ENCODE data around the gene NEDD4.
"Not testable (repeated sequence)": the region's sequence is repeated elsewhere in the genome, so short reads cannot be mapped to it uniquely, and the experiment has no call there.

The NEDD4 gene

GRCh38 chr15:55821740-55822139 lies 171.7 kb downstream of the NEDD4 start:
- DNase-seq = not testable (repeated sequence)

- no peak for DNase-seq
Observed at GRCh38 chr15:55820043-55820442, 173.4 kb downstream of the NEDD4 start.

DNA sequence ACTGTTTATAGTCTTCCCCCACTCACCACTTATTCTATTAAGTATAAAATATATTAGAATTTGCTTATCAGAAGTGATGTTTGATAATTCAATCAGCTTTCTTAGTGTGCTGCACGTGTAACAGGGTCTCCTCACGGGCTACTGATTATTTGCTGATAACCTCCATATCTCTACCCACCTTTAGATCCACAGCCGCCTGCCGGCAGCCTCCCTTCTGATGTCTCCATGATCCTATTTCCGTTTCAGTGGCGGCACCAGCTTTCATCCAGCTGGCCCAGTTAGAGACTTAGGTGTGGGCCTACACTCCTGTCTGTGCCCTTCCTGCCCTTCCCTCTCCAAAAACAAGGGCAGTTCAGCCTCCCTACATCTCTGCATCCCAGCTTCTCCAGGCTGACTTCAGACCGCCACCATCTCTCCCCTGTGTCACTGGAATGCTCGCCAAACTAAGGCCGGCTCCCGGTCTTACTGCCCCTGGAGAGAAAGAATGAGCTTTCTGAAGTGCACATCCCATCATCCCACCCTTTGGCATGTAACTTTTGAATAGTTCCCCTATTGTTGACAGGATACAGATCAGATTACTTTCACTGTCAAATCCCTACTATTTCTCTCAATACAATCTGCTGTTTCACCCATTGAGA lies 173.9 kb downstream of the NEDD4 start:
- DNase-seq = no peak

DNA sequence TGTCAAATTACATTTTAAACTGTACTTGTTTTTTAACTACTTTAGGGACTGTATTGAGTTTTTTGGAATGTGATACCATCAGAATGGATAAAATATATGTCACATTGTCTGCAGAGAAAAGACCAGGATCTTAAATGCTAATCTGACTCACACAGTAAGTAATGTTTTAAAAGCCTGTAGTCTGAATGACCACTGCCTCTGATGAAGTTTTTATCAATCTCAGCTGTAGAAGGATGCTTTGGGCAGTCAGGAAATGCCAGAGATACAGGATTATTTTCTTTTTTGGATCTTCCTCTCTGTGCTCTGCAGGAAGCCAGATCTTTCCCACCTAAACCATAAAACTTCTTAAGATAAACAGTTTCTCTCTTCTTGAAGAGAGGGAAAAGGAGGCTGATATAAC lies 177.4 kb downstream of the NEDD4 start:
- DNase-seq = no peak

DNA sequence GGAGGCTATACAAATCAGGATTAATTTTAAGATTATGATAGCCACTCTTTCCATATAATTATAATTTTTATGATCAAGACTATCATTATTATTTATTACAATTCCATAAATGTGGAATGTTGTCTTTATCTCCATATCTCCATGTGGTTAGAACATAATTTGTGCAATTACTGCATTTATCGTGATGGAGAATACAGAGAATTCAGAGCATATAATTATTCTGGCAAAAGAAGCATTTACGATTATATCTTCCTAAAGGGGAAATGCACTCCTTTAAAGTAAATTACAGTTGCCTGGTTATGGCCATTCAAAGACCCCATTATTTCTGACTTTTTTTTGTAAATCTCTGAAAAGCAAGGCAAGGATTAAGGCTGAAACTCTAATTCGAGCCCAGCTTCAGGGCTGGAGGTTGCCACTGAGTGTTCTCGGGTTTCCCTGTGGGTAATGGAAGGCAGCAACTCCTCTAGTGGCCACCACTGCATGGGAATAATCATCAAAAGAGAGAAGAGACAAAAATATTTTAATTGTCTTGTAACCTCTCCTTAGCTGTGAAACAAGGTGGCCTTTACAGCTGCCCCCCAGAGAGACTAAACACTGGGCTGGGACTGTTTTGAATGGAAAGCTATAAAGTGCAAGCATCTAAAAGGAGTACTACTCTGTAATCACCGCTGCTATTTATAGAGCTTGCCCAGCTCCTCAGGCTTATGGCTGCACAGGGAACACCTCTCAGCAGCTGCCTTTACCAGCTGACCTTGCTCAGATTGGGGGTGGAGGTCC lies 190.6 kb downstream of the NEDD4 start:
- no peak for DNase-seq

DNA sequence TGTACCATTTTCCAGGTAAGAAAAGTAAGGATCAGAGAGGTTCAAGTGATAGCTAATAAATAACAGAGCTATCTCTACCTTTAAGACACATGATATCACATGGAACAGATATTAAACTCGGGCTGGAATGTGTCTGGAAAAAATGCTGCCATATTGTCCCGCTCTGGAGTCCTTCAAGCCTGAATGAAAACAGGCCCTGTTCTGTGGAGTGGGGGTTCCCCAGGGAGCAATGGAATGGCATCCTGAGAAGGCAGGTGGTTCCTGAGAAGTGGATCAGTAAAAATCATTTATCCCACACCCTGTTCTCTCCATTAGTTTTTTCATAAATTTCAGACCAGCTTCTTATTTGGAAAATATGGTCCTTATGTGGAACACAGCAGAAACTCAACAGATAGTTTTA lies 193.2 kb downstream of the NEDD4 start:
- DNase-seq = no peak

GRCh38 chr15:55799291-55800212 lies 193.9 kb downstream of the NEDD4 start:
- peak; percentile 15 for DNase-seq

DNA sequence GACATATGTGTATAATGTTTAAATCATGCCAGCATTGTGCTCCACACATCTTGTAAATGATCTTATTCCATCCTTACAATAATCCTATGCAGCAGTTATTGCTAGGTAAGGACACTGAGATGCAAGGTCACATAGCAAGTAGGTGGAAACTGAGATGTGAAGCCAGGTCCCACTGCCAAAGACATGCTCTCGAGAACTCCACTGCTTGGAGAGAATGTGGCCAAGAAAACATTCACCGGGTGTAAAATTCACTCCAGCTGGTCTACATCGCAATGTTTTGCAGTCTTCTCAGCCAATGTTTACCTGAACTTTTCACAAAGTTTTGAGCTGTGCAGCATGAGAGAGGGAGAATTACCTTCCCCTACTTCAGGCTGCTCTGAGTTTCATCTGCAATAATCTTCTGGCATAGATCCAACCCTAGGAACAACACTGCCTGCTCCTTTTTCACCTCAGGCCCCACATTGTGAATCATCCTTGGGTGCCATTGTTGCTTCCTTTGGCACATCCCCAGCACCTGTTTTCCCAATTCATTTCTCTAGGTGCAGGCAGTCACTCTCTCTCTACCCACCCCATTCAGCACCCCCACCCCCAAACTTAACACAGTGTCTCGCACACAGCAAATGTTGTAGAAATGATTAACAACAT lies 197.0 kb downstream of the NEDD4 start:
- no peak for DNase-seq

- DNase-seq = no peak
Observed at GRCh38 chr15:55795031-55795430, 198.4 kb downstream of the NEDD4 start.

DNA sequence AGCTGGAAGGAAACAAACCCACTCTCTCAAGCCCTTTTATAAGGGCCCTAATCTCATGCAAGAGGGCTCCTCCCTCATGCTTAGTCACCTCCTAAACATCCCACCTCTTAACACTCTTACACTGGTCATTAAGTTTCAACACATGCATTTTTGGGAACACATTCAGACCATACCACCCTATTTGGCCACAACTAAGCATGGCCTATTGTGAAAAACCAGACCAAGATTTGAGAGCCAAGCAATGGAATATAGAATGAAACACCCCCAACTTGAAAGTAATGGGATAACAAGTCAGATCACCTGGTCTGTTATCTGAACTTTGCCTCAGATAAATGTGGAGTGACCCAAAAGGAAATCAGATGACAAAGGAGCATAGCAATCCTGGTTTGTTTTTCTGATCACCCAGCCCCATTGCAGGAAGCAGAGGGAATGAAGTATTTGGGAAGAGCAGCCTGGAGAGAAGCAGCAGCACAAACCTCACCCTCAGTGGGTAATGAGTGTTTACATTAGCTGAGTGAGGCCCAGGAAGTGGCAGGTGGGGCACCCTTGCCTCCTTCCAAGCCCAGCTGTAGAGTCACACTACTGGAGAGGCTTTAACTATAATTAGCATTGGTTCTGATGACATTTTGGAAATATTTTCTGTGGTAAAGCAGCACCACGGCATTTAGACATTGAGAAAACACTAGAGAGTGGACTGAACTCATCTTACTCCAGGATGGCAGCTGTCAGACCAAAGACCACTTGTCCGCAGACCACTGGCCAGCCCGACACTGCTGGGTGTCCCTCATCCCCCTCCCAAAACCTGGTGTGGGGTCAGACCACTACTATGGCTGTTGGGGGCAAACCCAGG lies 201.6 kb downstream of the NEDD4 start:
- DNase-seq = no peak

DNA sequence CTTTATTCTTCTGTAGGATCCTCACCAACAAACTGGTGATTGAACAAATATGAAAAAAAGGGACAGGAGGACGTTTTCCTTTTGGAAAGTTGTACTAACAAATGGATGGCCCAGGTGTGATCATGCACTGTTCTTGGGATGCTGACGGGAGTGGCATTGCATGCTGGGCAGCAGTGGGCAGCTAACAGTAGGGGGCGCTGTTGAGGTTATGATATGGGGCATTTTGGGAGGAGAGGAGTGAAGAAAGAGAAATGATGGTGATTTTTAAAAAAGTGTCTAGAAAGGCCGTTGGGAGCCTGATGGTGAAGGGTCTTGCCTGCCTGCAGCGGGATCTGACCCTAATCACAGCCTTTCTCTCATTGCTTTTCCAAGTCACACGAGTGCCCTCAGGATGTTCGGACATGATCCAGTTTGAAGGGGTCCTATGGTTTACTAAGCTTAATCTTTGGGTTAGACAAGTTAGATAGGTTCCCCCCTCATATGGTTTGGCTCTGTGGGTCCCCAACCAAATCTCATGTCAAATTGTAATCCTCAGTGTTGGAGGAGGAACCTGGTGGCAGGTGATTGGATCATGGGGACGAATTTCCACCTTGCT lies 204.2 kb downstream of the NEDD4 start:
- DNase-seq = peak; percentile 66

DNA sequence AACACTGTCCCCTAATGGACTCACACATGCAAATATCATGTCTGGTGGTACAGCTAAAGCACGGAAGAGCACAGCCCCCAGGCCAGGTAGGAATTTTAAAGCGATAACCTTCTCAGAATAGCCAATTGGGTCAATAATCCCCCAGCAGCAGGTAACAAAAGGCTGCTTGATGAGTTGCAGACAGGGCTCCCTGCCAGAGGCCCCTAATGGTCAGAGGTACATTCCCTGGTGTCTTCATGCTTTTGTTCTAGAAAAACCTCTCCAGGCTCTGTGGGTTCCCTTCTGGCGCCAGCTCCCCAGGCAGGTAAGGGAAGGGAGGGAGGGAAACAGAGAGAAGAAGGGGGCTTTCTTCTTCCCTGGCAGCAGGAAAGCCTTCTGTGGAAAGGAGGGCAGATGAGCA lies 207.1 kb downstream of the NEDD4 start:
- DNase-seq = no peak

- DNase-seq = not testable (repeated sequence)
Observed at GRCh38 chr15:55785593-55785992, 207.8 kb downstream of the NEDD4 start.

GRCh38 chr15:55784286-55784685 lies 209.1 kb downstream of the NEDD4 start:
- no peak for DNase-seq

DNA sequence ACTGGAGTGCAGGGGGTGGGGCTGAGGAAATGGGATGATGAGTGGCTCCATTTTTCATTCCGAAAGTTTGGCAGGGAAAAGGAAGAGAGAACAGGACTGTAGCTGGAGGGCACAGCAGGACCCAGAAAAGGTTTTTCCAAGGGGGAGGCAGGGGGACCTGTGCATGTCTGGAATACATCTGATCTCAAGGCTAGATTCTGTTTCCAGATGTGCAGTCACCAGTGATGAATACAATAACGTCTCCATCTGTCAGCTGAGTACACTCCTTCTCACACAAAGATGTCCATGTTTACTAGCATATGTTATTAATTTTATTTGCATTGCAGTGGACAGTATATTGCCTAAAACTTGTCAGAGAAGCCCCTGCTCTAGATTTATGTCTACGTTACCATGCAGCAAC lies 210.5 kb downstream of the NEDD4 start:
- no peak for DNase-seq

DNA sequence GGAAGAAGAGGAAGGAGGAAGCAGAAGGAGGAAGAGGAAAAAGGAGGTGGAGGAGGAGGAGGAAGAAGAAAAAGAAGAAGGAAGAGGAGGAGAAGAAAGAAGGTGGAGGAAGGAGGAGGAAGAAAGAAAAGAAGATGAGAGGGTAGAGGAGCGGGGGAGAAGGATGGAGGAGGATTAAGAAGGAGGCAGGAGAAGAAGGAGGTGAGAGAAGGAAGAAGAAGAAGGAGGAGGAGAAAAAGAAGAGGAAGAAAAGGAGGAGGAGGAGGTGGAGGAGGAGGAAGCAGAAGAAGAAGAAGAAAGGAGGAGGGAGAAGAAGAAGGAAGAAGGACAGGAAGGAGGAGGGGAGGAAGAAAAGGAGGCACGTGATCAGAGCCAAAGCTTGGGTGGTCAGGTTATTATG lies 213.1 kb downstream of the NEDD4 start:
- DNase-seq = no peak

DNA sequence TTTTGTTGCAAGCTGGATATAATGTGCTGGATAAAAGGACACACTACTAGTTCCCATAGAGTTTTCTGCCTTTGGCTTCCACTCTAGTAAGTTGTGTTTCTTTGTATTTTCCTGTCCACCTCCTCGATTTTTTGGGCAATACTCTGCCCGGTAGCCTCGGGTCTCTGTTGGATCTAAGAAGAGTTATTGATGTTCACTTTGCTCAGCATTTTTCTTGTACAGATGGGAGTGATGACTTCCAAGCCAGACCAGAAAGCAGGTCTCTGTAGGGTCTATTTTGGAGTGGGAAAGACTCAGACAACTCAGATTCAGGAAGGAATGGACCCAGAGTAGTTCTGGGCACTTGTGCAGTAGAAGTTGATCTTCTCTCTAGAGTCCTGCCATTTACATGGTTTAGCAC lies 214.5 kb downstream of the NEDD4 start:
- no peak for DNase-seq
